SK-N-MC (cell line): ENCODE results near the gene CACNA1G.

Source experiments
- DNase-seq: peaks from one replicate; pipeline ENCODE4 v3.0.0-alpha.2; 2011; ENCODE audit warnings: low read depth, low spot score
- H3K27ac ChIP-seq: fragments of 200-600 bp; sonication (generic); 2 replicates; pipeline ENCODE4 v1.5.1; 2016; ENCODE audit warnings: mixed run types
- H3K36me3 ChIP-seq: fragments of 200-600 bp; sonication (generic); 2 replicates; pipeline ENCODE4 v1.6.1; 2017; ENCODE audit warnings: antibody characterized with exemption, low read length, mixed read lengths; ENCODE audit not compliant: insufficient read depth
- H3K4me3 ChIP-seq: fragments of 200-600 bp; sonication (generic); 2 replicates; pipeline ENCODE4 v1.5.1; 2016
- H3K9ac ChIP-seq: fragments of 200-600 bp; sonication (generic); 2 replicates; pipeline ENCODE4 v1.8.0; 2017; ENCODE audit warnings: mixed run types, mixed read lengths; ENCODE audit not compliant: insufficient read length
- H3K9me3 ChIP-seq: fragments of 200-600 bp; sonication (generic); 2 replicates; pipeline ENCODE4 v1.6.1; 2017; ENCODE audit warnings: low read depth, mild to moderate bottlenecking, antibody characterized with exemption, low read length, moderate library complexity, mixed read lengths
- EZH2 ChIP-seq: fragments of 200-600 bp; sonication (generic); IDR thresholded peaks from one replicate; pipeline ENCODE4 v1.6.1; 2017; ENCODE audit warnings: antibody characterized with exemption
- FOXP2 ChIP-seq: optimal IDR thresholded peaks from 2 replicates; pipeline ENCODE3; 2011; ENCODE audit warnings: mild to moderate bottlenecking, moderate library complexity; ENCODE audit not compliant: insufficient read depth; ENCODE audit errors: extremely low read length, control extremely low read depth
- POLR2AphosphoS5 ChIP-seq: IDR thresholded peaks from 2 replicates; pipeline ENCODE4 v1.6.1; 2012; ENCODE audit warnings: mild to moderate bottlenecking, low read depth, low read length, borderline replicate concordance

Gene CACNA1G

GRCh38 chr17:50601823-50602375 is 41.4 kb downstream of the CACNA1G start:
- no peaks in the 10 kb centered on the region; the same call in 1 of the 2 replicates for H3K36me3 ChIP-seq
- no peak overlapping the region for H3K27ac ChIP-seq
- TF ChIP-seq POLR2AphosphoS5 (no peak), FOXP2 (no peak), EZH2 (no peak)
- H3K9ac ChIP-seq: no peak overlapping the region
- no peak for DNase-seq
- H3K9me3 ChIP-seq: no peaks in the 10 kb centered on the region
- H3K4me3 ChIP-seq: no peak overlapping the region

GRCh38 chr17:50602836-50603235 is 42.3 kb downstream of the CACNA1G start:
- H3K9me3 ChIP-seq: no peaks in the 10 kb centered on the region
- no peaks in the 10 kb centered on the region for H3K36me3 ChIP-seq
- no peak overlapping the region for H3K4me3 ChIP-seq
- DNase-seq: no peak
- H3K9ac ChIP-seq: no peak overlapping the region
- TF ChIP-seq POLR2AphosphoS5 (no peak), FOXP2 (no peak)
- H3K27ac ChIP-seq: no peak overlapping the region

- no peaks in the 10 kb centered on the region for H3K9me3 ChIP-seq
- DNase-seq: no peak
- no peak for TF ChIP-seq EZH2
- TF ChIP-seq FOXP2: no peak
- no peak for TF ChIP-seq POLR2AphosphoS5
- no peak overlapping the region for H3K4me3 ChIP-seq
- no peak overlapping the region for H3K27ac ChIP-seq
- H3K9ac ChIP-seq: no peak overlapping the region
- H3K36me3 ChIP-seq: no peaks in the 10 kb centered on the region
These were observed 42.8 kb downstream of the CACNA1G start for GRCh38 chr17:50603340-50603739.

GRCh38 chr17:50604513-50604912 is 44.0 kb downstream of the CACNA1G start:
- peak; percentile 35 for DNase-seq

GRCh38 chr17:50605429-50605828 is 44.9 kb downstream of the CACNA1G start:
- Histone ChIP-seq H3K9ac (no peak overlapping the region), H3K27ac (peak overlapping the region; percentile 54; the same call in 1 of the 2 replicates), H3K9me3 (no peaks in the 10 kb centered on the region), H3K4me3 (no peak overlapping the region), H3K36me3 (no peaks in the 10 kb centered on the region)
- no peak for DNase-seq
- no peak for TF ChIP-seq EZH2
- no peak for TF ChIP-seq FOXP2
- no peak for TF ChIP-seq POLR2AphosphoS5

More at GRCh38 chr17:50604513-50604912, 44.0 kb downstream of the CACNA1G start:
- H3K36me3 ChIP-seq: no peaks in the 10 kb centered on the region
- peak overlapping the region; percentile 58 for H3K4me3 ChIP-seq
- no peaks in the 10 kb centered on the region for H3K9me3 ChIP-seq
- no peak overlapping the region for H3K9ac ChIP-seq
- peak overlapping the region; percentile 57; the same call in 1 of the 2 replicates for H3K27ac ChIP-seq
- no peak for TF ChIP-seq FOXP2
- TF ChIP-seq POLR2AphosphoS5: peak; percentile 28; the same call in 1 of the 2 replicates

- Histone ChIP-seq H3K4me3 (no peak overlapping the region), H3K9me3 (no peaks in the 10 kb centered on the region), H3K36me3 (no peaks in the 10 kb centered on the region)
These were observed 47.1 kb downstream of the CACNA1G start for GRCh38 chr17:50607522-50608175.

GRCh38 chr17:50608700-50609379 is 48.3 kb downstream of the CACNA1G start:
- no peak overlapping the region for H3K9ac ChIP-seq
- H3K36me3 ChIP-seq: no peaks in the 10 kb centered on the region
- no peaks in the 10 kb centered on the region for H3K9me3 ChIP-seq
- no peak for DNase-seq
- TF ChIP-seq EZH2 (no peak), POLR2AphosphoS5 (no peak), FOXP2 (no peak)
- no peak overlapping the region for H3K4me3 ChIP-seq
- H3K27ac ChIP-seq: no peak overlapping the region

More at GRCh38 chr17:50607522-50608175, 47.1 kb downstream of the CACNA1G start:
- no peak overlapping the region for H3K9ac ChIP-seq
- DNase-seq: no peak
- no peak for TF ChIP-seq FOXP2
- H3K27ac ChIP-seq: no peak overlapping the region

- TF ChIP-seq EZH2: no peak
- no peak for TF ChIP-seq FOXP2
- no peak for TF ChIP-seq POLR2AphosphoS5
- no peaks in the 10 kb centered on the region for H3K9me3 ChIP-seq
- no peaks in the 10 kb centered on the region for H3K36me3 ChIP-seq
- H3K9ac ChIP-seq: no peak overlapping the region
- DNase-seq: no peak
- H3K4me3 ChIP-seq: no peak overlapping the region
- no peak overlapping the region for H3K27ac ChIP-seq
These were observed 49.0 kb downstream of the CACNA1G start for GRCh38 chr17:50609380-50610074.
